OCI-LY1 (cell line): Measurements from ENCODE around the gene AMPD2.

ENCODE experiments used
- H2AFZ ChIP-seq: fragments of 200-600 bp; sonication (generic), shearing (Covaris generic); 2 replicates; pipeline ENCODE4 v1.6.0; 2014; ENCODE audit warnings: antibody characterized with exemption, mild to moderate bottlenecking, low read length
- H3F3A ChIP-seq: fragments of 200-600 bp; sonication (generic), shearing (Covaris generic); 2 replicates; pipeline ENCODE4 v1.6.0; 2014; ENCODE audit warnings: mild to moderate bottlenecking, antibody characterized with exemption, low read length, moderate library complexity; ENCODE audit not compliant: insufficient read depth
- H3K27ac ChIP-seq: fragments of 200-600 bp; sonication (generic); 2 replicates; pipeline ENCODE4 v1.5.1; 2014; ENCODE audit warnings: low read length, mixed run types, mild to moderate bottlenecking, low read depth; ENCODE audit not compliant: poor library complexity, severe bottlenecking
- H3K27me3 ChIP-seq: fragments of 200-600 bp; sonication (generic); 2 replicates; pipeline ENCODE4 v1.6.0; 2014; ENCODE audit warnings: antibody characterized with exemption, mild to moderate bottlenecking, low read length, moderate library complexity; ENCODE audit not compliant: insufficient read depth
- H3K36me3 ChIP-seq: fragments of 200-600 bp; sonication (generic); 2 replicates; pipeline ENCODE4 v1.6.1; 2014; ENCODE audit warnings: mild to moderate bottlenecking, antibody characterized with exemption, low read length, moderate library complexity, mixed read lengths; ENCODE audit not compliant: insufficient read depth
- H3K4me1 ChIP-seq: fragments of 200-600 bp; sonication (generic); 2 replicates; pipeline ENCODE4 v1.5.1; 2014; ENCODE audit warnings: mild to moderate bottlenecking, low read length, moderate library complexity; ENCODE audit not compliant: insufficient read depth, severe bottlenecking
- H3K4me2 ChIP-seq: fragments of 200-600 bp; sonication (generic), shearing (Covaris generic); 2 replicates; pipeline ENCODE4 v1.6.1; 2014; ENCODE audit warnings: low read length
- H3K4me3 ChIP-seq: fragments of 200-600 bp; sonication (generic); 2 replicates; pipeline ENCODE4 v1.5.1; 2014; ENCODE audit warnings: low read length, low read depth, mild to moderate bottlenecking, mixed read lengths; ENCODE audit not compliant: poor library complexity, severe bottlenecking
- H3K79me2 ChIP-seq: fragments of 200-600 bp; shearing (Covaris generic); 2 replicates; pipeline ENCODE4 v1.6.1; 2016; ENCODE audit warnings: mixed run types, low read length, mixed read lengths; ENCODE audit not compliant: insufficient read depth
- H3K9ac ChIP-seq: fragments of 200-600 bp; sonication (generic), shearing (Covaris generic); 2 replicates; pipeline ENCODE4 v1.6.1; 2014; ENCODE audit warnings: mild to moderate bottlenecking, low read length, mixed read lengths
- H3K9me2 ChIP-seq: fragments of 200-600 bp; sonication (generic), shearing (Covaris generic); 2 replicates; pipeline ENCODE4 v1.6.1; 2014; ENCODE audit warnings: low read depth, mild to moderate bottlenecking, low read length, mixed read lengths
- H3K9me3 ChIP-seq: fragments of 200-600 bp; shearing (Covaris generic); 2 replicates; pipeline ENCODE4 v1.6.1; 2014; ENCODE audit warnings: low read length, mixed read lengths
- H4K20me1 ChIP-seq: fragments of 200-600 bp; sonication (generic), shearing (Covaris generic); 2 replicates; pipeline ENCODE4 v1.6.0; 2016; ENCODE audit warnings: mild to moderate bottlenecking, low read length; ENCODE audit not compliant: insufficient read depth
- CTCF ChIP-seq: fragments of 200-600 bp; sonication (generic), shearing (Covaris generic); IDR thresholded peaks from 2 replicates; pipeline ENCODE4 v1.5.1; 2017; ENCODE audit warnings: mild to moderate bottlenecking, antibody characterized with exemption, low read length, moderate library complexity, mixed read lengths
- EZH2 ChIP-seq: fragments of 200-600 bp; sonication (generic), shearing (Covaris generic); IDR thresholded peaks from 2 replicates; pipeline ENCODE4 v1.8.0; 2017; ENCODE audit warnings: borderline replicate concordance, mixed run types, mild to moderate bottlenecking, antibody characterized with exemption, low read length, moderate library complexity, mixed read lengths

Gene AMPD2

GRCh38 chr1:109649491-109649914 lies 29.9 kb downstream of the AMPD2 start:
- no peaks in the 10 kb centered on the region for H3K36me3 ChIP-seq
- no peaks in the 10 kb centered on the region for H4K20me1 ChIP-seq
- TF ChIP-seq EZH2 (no peak), CTCF (peak; percentile 27; the same call in 1 of the 2 replicates)
- no peaks in the 10 kb centered on the region for H3K79me2 ChIP-seq
- no peak overlapping the region for H3K9ac ChIP-seq
- no peak overlapping the region for H3K27ac ChIP-seq
- no peak overlapping the region for H3K4me3 ChIP-seq
- 0 out of 2 replicates have a peak, but pooled peaks cover under 1% of the 10 kb centered on the region for H3K27me3 ChIP-seq
- no peak overlapping the region for H2AFZ ChIP-seq
- no peaks in the 10 kb centered on the region for H3K9me2 ChIP-seq
- 0 out of 2 replicates have a peak, but pooled peaks cover 3% of the 10 kb centered on the region for H3F3A ChIP-seq
- H3K9me3 ChIP-seq = no peaks in the 10 kb centered on the region
- H3K4me1 ChIP-seq = peaks cover 7% of the 10 kb centered on the region
- no peak overlapping the region for H3K4me2 ChIP-seq

GRCh38 chr1:109650609-109651008 lies 31.0 kb downstream of the AMPD2 start:
- no peak overlapping the region for H3K4me2 ChIP-seq
- H3K4me1 ChIP-seq = peaks cover 14% of the 10 kb centered on the region
- H2AFZ ChIP-seq = no peak overlapping the region

GRCh38 chr1:109652402-109652801 lies 32.8 kb downstream of the AMPD2 start:
- Histone ChIP-seq H2AFZ (no peak overlapping the region), H3F3A (0 out of 2 replicates have a peak, but pooled peaks cover 3% of the 10 kb centered on the region), H3K36me3 (no peaks in the 10 kb centered on the region), H3K79me2 (no peaks in the 10 kb centered on the region), H4K20me1 (no peaks in the 10 kb centered on the region), H3K27me3 (0 out of 2 replicates have a peak, but pooled peaks cover 8% of the 10 kb centered on the region), H3K4me2 (no peak overlapping the region), H3K4me3 (no peak overlapping the region), H3K27ac (no peak overlapping the region), H3K9me3 (no peaks in the 10 kb centered on the region), H3K9me2 (no peaks in the 10 kb centered on the region), H3K9ac (no peak overlapping the region), H3K4me1 (peaks cover 20% of the 10 kb centered on the region)
- TF ChIP-seq CTCF = no peak
- no peak for TF ChIP-seq EZH2

More at GRCh38 chr1:109650609-109651008, 31.0 kb downstream of the AMPD2 start:
- H3K9me3 ChIP-seq = no peaks in the 10 kb centered on the region
- no peak for TF ChIP-seq CTCF
- TF ChIP-seq EZH2 = no peak
- H3F3A ChIP-seq = 0 out of 2 replicates have a peak, but pooled peaks cover 3% of the 10 kb centered on the region
- no peak overlapping the region for H3K9ac ChIP-seq
- H3K79me2 ChIP-seq = no peaks in the 10 kb centered on the region
- H3K36me3 ChIP-seq = no peaks in the 10 kb centered on the region
- H4K20me1 ChIP-seq = no peaks in the 10 kb centered on the region
- H3K27ac ChIP-seq = no peak overlapping the region
- no peaks in the 10 kb centered on the region for H3K9me2 ChIP-seq
- H3K4me3 ChIP-seq = no peak overlapping the region
- H3K27me3 ChIP-seq = 0 out of 2 replicates have a peak, but pooled peaks cover 8% of the 10 kb centered on the region
